Thyroid gland (tissue), 4 donors: Measurements from ENCODE around the gene HCK.

Experiments used
- POLR2A ChIP-seq, 2 donors: fragments of 450-650 bp; IDR thresholded peaks; one replicate each; pipeline ENCODE4 v1.6.1; 2017; ENCODE audit warnings: antibody characterized with exemption in 2 of 2, mild to moderate bottlenecking in 2 of 2, moderate library complexity in 1 of 2
- TF ChIP-seq, protein P1 (sequence below), 6 experiments: fragments of 200-600 bp in 3 of 6; fragments of 450-650 bp in 3 of 6; sonication (generic) in 3 of 6; IDR thresholded peaks; one replicate each; pipeline ENCODE4 v1.5.1; 2016 to 2019; ENCODE audit warnings: antibody characterized with exemption in 6 of 6, mild to moderate bottlenecking in 2 of 6, inconsistent platforms in 1 of 6, moderate library complexity in 1 of 6

DNA sequence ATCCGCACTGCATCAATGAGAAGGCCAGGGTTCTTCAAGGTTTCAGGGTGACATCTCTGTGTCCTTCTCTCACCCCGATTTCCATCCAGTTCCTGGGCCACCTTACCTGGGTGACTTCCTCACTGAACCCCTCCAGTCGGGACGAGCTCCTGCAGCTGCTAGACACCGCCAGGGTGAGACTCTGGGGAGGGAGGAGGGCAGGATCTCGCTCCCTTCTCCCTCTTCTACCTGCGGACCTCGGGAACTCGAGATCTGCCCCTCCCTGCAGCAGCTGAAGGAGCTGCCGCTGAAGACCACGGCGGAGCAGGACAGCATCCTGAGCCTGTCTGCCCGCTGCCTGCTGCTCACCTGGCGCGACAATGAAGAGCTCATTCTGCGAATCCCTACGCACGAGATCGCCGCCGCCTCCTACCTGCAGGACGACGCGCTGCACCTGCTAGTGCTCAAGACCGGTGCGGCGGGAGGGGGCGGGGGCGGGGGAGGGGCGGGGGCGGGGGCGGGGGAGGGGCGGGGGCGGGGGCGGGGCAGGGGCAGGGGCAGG, 34.3 kb upstream of the HCK start:
- TF ChIP-seq, protein P1, sequence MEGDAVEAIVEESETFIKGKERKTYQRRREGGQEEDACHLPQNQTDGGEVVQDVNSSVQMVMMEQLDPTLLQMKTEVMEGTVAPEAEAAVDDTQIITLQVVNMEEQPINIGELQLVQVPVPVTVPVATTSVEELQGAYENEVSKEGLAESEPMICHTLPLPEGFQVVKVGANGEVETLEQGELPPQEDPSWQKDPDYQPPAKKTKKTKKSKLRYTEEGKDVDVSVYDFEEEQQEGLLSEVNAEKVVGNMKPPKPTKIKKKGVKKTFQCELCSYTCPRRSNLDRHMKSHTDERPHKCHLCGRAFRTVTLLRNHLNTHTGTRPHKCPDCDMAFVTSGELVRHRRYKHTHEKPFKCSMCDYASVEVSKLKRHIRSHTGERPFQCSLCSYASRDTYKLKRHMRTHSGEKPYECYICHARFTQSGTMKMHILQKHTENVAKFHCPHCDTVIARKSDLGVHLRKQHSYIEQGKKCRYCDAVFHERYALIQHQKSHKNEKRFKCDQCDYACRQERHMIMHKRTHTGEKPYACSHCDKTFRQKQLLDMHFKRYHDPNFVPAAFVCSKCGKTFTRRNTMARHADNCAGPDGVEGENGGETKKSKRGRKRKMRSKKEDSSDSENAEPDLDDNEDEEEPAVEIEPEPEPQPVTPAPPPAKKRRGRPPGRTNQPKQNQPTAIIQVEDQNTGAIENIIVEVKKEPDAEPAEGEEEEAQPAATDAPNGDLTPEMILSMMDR (IDR thresholded peaks at IDR 0.05), result peak in 2 of 6 experiments; percentile 33 to 49
- no peak for TF ChIP-seq POLR2A (IDR thresholded peaks at IDR 0.05)
